Adrenal gland (tissue), 5 donors: ENCODE measurements around the gene MTAP.

Experiments used
- POLR2A ChIP-seq, 2 donors: fragments of 450-650 bp; IDR thresholded peaks; one replicate each; pipeline ENCODE4 v1.6.1; 2017; ENCODE audit warnings: antibody characterized with exemption in 2 of 2, mild to moderate bottlenecking in 2 of 2, moderate library complexity in 1 of 2
- TF ChIP-seq, protein P1 (sequence below), 6 experiments: fragments of 450-650 bp in 4 of 6; fragments of 200-600 bp in 2 of 6; sonication (generic) in 1 of 6; IDR thresholded peaks; 1 replicate in 5 of 6; 2 replicates in 1 of 6; pipeline versions ENCODE4 v1.5.1 to v1.8.0; 2016 to 2021; ENCODE audit warnings: antibody characterized with exemption in 6 of 6, mild to moderate bottlenecking in 2 of 6, moderate library complexity in 1 of 6
- donor health status: DM: no; HTN: no; CAD: no.

DNA sequence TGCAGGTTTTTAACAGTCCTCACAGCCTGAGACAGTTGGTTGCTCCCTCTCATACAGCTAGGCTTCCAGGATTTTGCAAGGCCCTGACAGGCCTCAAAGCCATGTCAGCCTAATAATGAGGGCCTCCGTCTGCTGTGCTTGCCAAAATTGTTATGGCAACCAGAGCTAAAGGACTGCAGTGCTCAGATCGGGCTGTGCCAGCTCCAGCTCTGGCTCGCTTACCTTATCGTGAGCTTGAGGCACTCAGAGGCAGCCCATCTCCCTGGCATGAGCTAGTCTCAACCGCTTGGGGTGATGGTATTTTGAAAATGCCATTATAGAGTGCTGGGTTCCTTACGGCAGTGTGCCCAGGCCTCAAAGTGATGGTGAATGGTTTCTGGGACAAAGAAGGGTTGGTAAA is 8.4 kb downstream of the MTAP start:
- no peak for TF ChIP-seq POLR2A (IDR thresholded peaks at IDR 0.05)
- TF ChIP-seq, protein P1, sequence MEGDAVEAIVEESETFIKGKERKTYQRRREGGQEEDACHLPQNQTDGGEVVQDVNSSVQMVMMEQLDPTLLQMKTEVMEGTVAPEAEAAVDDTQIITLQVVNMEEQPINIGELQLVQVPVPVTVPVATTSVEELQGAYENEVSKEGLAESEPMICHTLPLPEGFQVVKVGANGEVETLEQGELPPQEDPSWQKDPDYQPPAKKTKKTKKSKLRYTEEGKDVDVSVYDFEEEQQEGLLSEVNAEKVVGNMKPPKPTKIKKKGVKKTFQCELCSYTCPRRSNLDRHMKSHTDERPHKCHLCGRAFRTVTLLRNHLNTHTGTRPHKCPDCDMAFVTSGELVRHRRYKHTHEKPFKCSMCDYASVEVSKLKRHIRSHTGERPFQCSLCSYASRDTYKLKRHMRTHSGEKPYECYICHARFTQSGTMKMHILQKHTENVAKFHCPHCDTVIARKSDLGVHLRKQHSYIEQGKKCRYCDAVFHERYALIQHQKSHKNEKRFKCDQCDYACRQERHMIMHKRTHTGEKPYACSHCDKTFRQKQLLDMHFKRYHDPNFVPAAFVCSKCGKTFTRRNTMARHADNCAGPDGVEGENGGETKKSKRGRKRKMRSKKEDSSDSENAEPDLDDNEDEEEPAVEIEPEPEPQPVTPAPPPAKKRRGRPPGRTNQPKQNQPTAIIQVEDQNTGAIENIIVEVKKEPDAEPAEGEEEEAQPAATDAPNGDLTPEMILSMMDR (IDR thresholded peaks at IDR 0.05) = no peak
